ENCODE results near the gene PSMA1.
A peak's percentile ranks its signal among the peaks of the same experiment; 100 is the strongest.
"Not testable (repeated sequence)": the region's sequence is repeated elsewhere in the genome, so short reads cannot be mapped to it uniquely, and the experiment has no call there.

Gene PSMA1

DNA sequence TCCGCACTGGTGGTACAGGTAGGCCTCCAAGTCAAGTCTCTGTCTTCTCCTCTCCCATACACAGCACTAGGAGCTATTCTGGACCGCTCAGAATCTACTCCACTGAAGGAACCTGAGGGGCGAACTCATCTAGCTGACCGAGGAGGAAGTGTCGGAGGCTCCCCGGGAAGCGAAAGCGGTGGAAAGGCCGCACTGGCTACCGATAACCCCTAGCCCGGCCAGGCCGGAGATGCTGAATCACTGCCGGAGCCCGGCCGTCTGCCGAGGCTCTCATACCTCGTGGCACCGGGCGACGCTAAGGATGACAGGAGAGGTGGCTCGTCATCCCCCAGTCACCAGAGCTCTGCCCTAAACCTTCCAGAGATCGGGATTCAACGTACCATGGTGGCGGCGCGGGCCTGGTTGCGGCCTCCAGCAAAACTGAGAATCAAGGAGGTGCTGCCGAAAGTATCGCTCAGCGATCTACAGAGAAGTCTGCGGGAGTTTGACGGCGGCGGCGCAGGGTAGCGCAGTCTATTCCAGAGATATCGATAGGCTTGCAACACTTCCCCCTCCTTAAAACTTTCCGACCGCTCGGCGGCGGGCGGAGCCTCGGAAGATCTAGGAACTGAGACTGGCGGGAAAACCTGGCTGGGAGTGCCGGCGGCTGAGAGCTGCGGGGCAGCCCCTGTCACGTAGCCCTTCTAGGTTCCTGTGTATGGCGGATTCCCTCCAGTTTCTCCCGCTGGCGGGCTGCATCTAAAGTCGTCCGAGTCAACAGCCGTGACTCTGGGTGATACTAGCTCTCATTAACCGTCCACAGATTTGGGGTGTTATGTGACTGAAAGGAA lies at the start of gene PSMA1:
Gene PSMA1 (minus strand): TSS at position 470 of the 830 bp plus-strand sequence. CDS start 87 bp downstream, at position 383.
- DNase-seq, result peak; percentile 85 to 92 (median 88)

DNA sequence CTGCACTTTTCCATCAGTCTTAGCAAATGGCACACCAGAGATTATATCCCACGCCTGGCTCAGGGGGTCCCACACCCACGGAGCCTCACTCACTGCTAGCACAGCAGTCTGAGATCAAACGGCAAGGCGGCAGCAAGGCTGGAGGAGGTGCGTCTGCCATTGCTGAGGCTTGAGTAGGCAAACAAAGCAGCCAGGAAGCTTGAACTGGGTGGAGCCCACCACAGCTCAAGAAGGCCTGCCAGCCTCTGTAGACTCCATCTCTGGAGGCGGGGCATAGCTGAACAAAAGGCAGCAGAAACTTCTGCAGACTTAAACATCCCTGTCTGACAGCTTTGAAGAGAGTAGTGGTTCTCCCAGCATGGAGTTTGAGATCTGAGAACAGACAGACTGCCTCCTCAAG lies 49.3 kb upstream of the PSMA1 start:
- peak in 5 of 6 experiments; percentile 9 to 64 (median 54) for DNase-seq

DNA sequence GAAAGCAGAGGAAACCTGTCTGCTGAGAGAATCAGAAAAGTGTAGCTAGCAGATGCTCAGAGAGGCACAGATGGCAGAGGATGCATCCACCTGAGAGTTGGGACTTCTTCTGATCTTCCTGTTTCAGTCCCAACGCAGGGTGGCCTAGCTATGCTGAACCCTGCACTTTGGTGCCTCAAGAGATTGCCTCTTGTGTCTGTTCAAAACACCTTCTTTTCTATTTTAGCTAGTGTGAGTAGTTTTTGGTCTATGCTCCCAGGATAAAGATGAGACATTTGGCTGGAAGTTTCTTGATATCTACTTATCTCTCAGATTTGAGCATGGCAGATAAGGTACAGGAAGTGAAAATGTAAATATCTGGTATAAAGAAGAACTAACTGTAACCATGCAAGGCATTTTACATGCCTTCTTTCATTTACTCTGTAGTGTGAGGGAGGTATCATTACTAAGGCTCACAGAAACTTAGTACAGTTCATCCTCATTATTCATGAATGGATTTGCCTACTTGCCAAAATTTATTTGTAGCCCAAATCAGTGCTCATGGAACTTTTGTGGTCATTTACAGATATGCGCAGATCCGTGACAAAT lies 47.0 kb upstream of the PSMA1 start:
- no peak for DNase-seq

DNA sequence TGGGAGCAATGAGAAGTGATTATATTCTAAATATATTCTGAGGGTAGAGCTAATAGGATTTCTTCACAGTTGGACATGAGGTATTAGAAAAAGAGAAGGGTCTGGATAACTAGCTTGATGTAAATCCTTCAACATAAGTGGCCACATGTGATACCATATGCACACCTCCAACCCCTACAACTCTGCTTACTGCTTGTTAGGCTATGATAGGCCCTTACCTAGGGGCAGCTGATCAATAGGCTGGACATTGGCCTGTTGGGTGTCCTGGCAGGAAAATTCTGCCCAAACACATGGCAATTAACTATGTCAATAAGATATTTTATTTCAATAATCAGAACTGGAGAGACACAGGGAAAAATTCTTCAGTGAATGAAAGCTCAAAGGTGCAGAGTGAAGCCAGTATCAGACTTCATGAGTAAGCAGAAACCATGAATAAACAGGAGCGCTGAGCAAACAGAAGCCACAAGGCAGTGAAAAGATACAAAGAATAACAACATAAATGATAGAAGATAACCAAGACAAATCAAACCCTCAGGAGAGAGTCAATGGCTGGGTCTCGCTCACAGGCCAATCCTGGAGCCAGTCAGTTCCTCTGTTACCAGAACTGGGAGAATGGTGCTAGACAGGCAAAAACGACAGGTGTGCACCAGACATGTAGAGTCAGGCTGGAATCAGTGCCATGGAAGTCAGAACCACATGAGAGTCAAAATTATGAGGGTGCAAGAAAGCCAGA lies 46.3 kb upstream of the PSMA1 start:
- no peak for DNase-seq

DNA sequence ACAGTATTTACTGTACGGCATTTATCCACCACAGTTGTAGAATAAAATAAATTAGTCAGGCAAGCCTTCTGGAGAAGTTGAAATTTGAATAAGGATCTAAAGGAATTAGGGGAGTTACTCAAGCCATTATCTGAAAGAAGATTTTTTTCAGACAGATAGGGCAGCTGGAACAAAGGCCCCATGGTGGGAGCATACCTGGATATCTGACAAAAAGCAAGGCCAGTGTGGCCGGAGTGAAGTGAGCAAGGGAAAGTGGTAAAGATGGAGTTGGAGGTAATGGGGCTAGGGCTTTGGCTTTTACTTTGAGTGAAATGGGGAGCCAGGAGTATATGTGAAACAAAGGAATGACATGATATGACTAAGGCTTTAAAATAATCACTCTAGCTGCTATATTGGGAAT lies 45.7 kb upstream of the PSMA1 start:
- no peak for DNase-seq

DNA sequence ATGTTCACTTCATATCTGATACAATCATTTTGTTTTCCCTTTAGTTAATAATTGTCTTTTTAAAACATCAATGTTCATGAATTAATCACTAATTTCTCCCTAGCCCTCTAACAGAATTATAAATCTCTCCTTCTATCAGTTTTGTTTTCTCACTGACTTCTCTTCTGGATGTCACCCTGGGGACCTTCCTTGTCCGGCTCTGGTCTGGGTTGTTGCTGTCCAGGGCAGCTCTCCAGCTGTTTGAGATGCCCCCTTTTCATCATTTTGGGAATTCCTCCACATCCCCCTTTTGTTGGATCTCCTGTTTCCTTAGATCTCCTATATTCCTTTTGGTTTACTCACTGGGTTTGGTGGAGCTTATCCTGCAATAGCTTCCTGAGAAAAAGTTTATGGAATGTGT lies 35.6 kb upstream of the PSMA1 start:
- no peak for DNase-seq

DNA sequence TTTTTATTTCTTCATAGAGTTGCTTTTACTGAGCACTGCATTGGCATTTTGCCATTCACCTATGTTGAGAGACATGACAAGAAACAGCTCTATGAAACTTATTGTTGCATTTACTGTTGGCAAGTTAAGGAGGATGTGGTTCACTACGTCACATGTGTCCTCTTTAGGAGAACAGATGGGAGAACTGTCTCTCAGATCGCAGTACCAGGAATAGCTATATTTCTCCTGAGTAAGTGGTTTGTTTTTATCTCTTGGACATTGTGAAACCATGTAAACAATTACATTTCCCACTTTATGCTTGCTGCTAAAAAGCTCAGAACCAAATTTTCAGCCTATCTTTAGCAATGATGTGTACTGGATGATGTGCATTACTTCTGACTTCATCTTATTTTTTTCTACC lies 34.8 kb upstream of the PSMA1 start:
- DNase-seq, result peak in 5 of 6 experiments; percentile 20 to 88 (median 84)

DNA sequence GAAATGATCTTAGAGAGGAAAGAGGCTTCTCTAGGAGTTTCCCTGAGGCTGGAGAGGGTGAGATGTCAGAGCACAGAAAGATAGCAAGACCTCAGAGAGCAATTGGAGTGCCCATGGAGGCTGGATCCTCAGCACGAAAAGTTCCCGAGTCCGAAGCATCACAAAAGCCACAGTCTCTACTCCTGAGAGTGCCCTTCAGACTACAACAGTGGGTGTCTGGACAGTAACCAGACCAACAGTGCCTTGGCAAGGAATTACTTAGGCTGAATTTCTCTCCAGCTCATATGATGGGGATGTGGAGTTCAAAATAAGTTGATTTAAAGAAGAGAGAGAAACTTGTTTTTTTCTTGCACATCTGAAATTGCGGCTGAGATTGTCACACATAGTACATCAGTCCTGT lies 31.9 kb upstream of the PSMA1 start:
- DNase-seq, result no peak

DNA sequence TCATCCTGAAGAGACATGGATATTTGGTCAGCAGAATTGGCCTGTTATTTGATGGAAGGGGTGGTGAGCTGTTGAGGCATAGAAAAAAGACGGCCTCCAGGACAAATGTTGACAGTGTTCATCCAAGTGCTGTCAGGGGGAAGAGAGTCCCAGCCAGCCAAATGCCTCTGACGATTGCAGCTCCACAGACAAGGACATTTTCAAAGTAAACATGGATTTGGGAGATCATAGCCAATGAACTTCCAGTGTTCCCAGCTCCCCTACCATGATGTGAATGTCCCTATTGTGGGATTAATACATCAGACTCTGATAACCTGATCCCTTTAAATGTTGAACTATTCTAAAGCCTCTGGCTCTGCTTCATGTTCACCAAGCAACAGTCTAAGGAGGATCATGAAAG lies 31.2 kb upstream of the PSMA1 start:
- DNase-seq, result no peak

DNA sequence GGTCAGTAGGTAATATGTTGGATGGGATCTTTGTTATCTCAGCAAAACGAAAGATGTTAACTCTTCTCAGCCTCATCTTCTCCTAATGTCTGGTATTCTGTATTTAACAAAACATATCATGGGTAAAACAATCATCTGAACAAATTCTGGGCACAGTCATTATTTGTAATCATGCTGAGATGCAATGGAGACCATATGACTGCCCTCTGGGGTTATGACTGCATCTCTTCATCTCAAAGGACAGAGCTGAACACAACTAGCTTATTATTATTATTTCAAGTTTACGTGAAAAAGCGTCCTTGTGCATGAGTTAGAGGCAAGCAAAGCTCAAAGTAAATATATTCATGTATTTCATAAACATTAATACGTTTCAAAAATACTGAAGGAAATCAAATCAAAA lies 29.7 kb upstream of the PSMA1 start:
- no peak for DNase-seq

DNA sequence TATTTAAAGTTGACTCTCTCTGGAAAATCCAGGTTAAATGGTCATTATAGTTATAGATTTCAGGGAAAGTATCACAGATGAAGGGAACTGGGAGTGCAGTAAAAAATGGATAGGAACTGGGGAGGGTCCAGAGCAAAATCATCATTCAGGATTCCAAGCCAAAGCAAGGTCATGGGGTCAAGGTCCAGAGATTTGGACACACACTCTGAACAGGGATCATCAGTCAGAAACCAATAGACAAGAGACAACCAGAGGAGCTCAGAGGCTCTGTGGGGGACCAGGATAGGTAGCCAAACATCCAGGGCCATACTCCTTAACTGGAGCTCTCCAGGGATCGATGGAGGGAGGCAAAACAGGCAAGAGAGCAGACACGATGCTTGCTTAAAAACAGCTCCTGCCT lies 27.3 kb upstream of the PSMA1 start:
- no peak for DNase-seq

DNA sequence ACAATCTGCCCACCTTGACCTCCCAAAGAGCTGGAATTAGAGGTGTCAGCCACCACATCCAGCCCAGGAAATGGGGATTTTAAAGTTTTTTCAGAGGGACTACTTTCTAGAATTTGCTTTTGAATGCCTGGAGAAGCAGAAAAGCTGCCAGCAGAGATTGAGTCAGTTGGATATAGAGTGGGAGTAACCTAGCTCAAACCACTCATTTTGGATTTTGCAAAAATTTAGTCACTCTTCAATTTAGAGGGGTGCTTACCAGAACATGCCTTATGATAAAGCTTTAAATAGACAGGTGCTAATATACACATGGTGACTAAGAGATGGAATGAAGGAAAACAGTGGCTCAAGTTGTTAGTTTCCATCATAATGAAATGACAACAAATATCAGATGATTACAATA lies 26.5 kb upstream of the PSMA1 start:
- DNase-seq, result no peak

DNA sequence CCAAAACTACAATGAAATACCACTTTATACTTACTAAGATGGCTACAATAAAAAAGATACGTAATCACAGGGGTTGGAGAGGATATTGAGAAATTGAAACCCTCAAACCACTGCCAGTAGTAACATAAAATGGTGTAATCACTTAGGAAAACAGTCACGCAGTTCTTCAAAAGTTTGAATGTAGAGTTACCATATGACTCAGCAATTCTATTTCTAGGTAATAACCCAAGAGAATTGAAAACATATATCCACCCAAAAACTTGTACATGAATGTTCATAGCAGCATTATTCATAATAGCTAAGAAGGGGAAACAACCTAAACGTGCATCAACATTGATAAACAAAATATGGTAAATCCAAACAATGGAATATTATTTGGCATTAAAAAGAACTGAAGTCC lies 24.4 kb upstream of the PSMA1 start:
- no peak for DNase-seq

DNA sequence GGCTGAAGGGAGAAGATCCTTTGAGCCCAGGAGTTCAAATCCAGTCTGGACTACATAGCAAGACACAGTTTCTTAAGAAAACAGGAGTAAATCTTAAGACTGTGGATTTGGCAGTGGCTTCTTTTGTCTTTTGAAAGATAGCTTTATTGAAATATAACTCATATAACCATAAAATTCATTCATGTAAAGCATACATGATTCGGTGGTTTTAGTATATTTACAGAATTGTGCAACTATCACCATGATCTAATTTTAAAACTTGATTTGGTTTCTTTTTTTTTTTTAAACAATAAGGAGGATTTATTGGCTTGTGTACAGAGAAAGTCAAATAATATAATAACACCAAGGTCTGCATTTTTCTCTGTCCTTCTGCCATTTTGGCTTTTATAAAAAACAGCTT lies 23.1 kb upstream of the PSMA1 start:
- no peak for DNase-seq

DNA sequence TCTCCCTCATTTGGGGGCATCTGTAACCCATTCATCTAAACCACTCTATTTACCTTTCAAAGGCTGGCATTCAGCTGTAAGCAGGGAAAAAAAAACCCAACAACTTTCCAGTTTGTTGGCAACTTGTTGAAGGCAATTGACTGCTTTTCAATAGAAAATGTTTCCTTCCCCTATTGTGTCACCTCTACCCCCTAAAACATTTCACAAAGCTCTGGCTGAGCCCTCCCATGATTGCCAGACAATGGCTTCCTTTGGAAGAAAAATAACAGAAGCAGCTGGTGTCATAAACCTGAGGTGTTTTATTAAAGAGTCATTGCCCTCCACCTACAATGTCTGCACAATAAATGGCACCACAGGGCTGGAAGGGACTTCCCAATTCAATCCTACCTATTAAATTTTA lies 22.1 kb upstream of the PSMA1 start:
- DNase-seq, result no peak

DNA sequence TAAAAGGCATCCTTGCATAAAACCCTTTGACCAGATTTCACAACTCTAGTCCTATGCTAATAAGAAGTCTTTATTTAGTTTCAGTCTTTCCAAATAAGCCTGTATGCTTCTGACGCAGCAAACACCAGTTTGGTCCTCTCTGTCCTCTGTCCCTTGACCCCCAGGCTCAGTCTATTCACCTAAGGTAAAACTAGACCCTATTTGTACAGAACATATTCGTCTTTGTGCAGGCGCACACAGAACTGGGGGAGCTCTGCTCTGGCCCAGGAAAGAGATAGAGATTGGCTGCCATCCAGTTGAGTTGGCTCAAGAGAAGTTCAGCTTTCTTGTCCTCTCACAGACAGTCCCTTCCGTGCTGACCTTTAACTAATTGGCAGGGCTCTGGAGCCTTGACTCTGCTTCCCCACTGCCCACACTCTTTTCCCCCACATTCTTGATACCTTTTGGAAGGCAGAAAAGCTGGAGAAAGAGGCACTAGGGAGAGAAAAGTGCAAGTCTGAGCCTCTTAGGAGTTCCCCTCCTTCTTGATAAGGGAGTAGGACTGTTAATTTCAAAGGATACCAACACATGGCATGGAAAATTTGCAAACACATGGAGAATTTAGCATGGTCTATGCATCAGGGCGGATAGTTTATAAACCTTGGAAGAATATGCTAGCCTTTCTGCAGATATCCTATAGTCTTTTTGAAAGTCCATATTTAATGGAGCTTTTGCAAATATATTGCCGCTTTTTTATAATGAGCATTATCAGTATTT lies 21.2 kb upstream of the PSMA1 start:
- DNase-seq, result no peak

DNA sequence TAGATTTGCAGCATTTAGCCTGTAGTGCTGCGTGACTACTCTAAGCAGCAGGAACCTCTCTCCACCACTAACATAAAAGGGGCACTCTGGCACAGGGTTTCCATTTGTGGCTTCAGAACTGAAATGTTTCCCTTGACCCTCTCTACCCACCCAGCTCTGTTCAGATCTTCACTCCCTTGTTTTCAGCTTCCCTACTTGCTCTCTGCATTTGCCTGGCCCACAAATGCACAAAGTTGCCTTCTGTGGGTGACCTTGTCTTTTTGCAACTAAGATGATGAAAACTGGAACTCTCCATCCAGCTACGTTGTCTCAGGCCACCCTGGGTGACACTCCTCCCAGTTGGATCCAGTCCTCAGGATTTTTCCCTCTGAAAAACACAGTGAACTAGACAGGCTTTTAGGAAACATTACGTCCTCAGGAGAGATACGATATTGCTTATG lies 19.8 kb upstream of the PSMA1 start:
- DNase-seq, result peak in 1 of 6 experiments; percentile 11

DNA sequence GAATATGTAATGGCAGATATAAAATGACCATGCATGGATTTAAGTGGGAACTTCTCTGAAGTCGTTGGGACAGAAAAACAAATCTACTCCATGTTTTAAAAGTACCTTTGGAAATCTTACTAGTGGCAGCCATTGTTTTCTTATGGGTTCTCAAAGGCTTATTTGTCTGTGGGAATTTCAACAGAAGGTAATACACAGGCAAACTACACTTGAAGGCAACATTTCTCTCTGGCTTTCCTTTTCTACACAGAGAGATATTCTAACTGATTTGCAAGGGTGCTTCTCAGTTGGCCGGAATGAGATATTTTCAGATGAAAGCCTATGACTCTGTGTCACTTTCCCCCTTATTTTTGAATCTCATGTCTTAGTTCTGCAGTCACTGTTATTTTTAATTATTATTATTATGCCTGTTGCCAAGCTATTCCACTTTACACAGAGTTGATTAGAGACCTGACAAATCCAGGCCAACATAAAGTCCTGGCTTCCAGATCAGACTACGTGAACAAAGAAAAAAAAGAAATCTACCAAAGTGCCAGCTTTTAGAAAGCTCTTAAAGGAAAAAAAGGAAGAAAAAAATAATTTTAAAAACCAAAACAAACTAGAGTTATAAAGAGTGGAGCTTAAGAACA lies 18.9 kb upstream of the PSMA1 start:
- DNase-seq, result no peak

DNA sequence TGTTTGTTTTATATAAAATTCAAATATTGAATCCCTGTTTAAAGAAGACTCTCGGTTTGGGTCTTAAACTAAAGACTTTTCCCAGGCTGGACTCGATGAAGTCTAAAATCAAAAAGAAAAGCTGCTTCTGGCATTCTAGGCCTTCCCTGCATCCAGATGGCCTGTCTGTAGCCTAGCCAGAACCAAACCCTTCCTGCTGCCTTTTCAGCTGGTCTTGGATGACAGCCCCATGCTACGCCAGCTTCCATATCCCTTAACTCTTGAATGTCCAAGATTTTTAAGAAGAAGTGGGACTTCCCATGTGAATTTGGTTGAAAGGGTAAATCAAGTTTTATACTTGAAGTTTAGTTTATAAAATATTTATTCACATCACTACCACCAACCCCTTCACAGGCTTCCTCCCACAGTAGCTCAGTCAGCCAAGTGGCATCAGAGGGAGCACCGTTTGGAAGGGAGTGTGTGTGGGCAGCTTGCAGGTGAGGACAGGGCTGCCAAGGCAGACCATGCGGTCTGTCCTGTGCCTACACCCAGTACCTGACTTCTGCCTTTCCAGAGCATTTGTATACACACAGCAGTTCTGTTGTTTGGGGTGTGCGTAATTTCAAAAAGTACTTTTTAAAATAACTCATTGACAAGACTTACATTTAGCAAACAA lies 18.2 kb upstream of the PSMA1 start:
- DNase-seq, result no peak

DNA sequence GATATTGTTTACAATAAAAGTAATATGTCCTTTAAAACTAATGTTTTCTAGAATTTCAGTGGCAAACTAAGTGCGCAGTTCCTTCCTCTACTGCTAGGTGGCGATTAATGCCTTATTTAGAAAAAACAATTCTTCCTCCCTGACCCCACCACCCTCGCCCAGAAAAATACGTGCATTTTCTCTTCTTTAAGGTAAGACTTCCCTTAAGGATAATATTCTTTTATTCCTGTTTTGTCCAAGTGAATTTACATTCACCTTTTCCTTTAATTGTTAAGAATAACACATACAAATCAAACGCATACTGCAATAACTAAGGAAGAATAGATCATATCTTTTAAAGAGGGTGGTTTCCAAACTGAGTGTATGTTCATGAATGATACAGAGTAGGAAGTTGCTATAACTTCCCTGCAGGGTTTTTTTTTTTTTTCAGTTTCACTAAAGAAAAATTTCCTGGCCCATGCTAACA lies 17.0 kb upstream of the PSMA1 start:
- DNase-seq, result peak in 5 of 6 experiments; percentile 7 to 78 (median 58)

DNA sequence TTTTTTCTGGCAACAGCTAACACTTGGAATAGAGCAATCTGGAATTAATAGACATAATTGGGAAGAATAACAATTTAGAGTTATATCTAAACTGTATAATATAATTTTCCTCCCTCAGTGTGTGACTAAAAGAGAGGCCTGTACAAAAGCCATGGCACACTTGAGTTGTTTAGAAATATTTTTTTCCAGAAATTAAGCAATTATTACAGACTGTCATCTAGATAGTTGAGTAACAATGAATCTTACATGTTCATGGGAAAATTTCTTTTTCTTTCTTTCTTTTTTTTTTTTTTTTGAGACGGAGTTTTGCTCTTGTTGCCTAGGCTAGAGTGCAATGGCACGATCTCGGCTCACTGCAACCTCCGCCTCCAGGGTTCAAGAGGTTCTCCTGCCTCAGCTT lies 15.0 kb upstream of the PSMA1 start:
- not testable (repeated sequence) for DNase-seq

DNA sequence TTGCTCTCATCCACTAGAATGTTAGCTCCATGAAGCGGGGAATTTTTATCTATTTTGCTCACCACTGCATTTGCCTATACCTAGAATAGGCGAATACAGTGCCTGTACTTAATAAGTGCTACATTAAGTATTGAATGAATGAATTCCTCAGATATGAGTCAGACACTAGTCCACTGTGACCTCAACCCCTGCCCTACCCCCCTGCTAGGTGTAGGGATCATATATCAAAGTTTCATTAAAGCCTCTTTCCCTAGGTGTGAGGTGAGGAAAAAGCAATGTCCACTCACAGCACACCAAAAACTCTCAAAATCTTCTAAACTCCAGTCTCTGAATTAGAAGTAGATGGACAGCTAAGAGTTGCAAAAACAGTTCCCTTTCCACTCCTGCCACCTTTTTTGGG lies 9.8 kb upstream of the PSMA1 start:
- DNase-seq, result no peak
